Neural progenitor cell (in vitro differentiated cells): Measurements from ENCODE around the gene RHOC. TPM values are rescaled to one million over a fixed set of nuclear protein-coding genes. Genes with fewer than 3 reads are reported as not detected.

Experiments
- DNase-seq: peaks from one replicate; pipeline ENCODE4 v3.0.0-alpha.2; 2016; ENCODE audit warnings: low spot score
- H2AFZ ChIP-seq: fragments of 200-600 bp; sonication (generic); replicated peaks from 2 replicates; pipeline ENCODE4 v1.6.1; 2016; ENCODE audit warnings: antibody characterized with exemption
- H3F3A ChIP-seq: fragments of 200-600 bp; sonication (generic); 2 replicates; pipeline ENCODE4 v1.6.1; 2016; ENCODE audit warnings: antibody characterized with exemption, low read depth
- H3K27ac ChIP-seq: fragments of 200-600 bp; sonication (generic); 2 replicates; pipeline ENCODE4 v1.5.1; 2016; ENCODE audit warnings: mild to moderate bottlenecking
- H3K27me3 ChIP-seq: fragments of 200-600 bp; sonication (generic); 2 replicates; pipeline ENCODE4 v1.6.1; 2016; ENCODE audit warnings: mild to moderate bottlenecking, moderate library complexity
- H3K36me3 ChIP-seq: fragments of 200-600 bp; sonication (generic); 2 replicates; pipeline ENCODE4 v1.5.1; 2016
- H3K4me1 ChIP-seq: fragments of 200-600 bp; sonication (generic); 2 replicates; pipeline ENCODE4 v1.6.1; 2016; ENCODE audit warnings: mixed run types
- H3K4me2 ChIP-seq: fragments of 200-600 bp; sonication (generic); 2 replicates; pipeline ENCODE4 v1.6.1; 2016
- H3K4me3 ChIP-seq: fragments of 200-600 bp; sonication (generic); 2 replicates; pipeline ENCODE4 v1.5.1; 2016
- H3K79me2 ChIP-seq: fragments of 200-600 bp; sonication (generic); 2 replicates; pipeline ENCODE4 v1.6.1; 2016; ENCODE audit warnings: low read depth
- H3K9ac ChIP-seq: fragments of 200-600 bp; sonication (generic); 2 replicates; pipeline ENCODE4 v1.6.1; 2016
- H3K9me3 ChIP-seq: fragments of 200-600 bp; sonication (generic); 2 replicates; pipeline ENCODE4 v1.5.1; 2016; ENCODE audit warnings: low read depth
- H4K20me1 ChIP-seq: fragments of 200-600 bp; sonication (generic); 2 replicates; pipeline ENCODE4 v1.6.1; 2016; ENCODE audit warnings: low read depth
- H3K27ac Mint-ChIP-seq: 3 replicates; pipeline ENCODE4 v1.8.0; 2021; ENCODE audit warnings: mixed read lengths
- H3K27me3 Mint-ChIP-seq: 2 replicates; pipeline ENCODE4 v1.8.0; 2022; ENCODE audit warnings: low read depth, mild to moderate bottlenecking, inconsistent platforms, moderate library complexity, mixed read lengths; ENCODE audit not compliant: insufficient read depth
- H3K36me3 Mint-ChIP-seq: 3 replicates; pipeline ENCODE4 v1.8.0; 2021; ENCODE audit warnings: mixed read lengths
- H3K4me1 Mint-ChIP-seq: 3 replicates; pipeline ENCODE4 v1.8.0; 2021; ENCODE audit warnings: mixed read lengths
- H3K4me3 Mint-ChIP-seq: 3 replicates; pipeline ENCODE4 v1.8.0; 2021; ENCODE audit warnings: mild to moderate bottlenecking, moderate library complexity, mixed read lengths
- H3K9me3 Mint-ChIP-seq: 3 replicates; pipeline ENCODE4 v1.8.0; 2020; ENCODE audit warnings: mixed read lengths
- CTCF ChIP-seq: fragments of 200-600 bp; sonication (generic); IDR thresholded peaks from 2 replicates; pipeline ENCODE4 v1.5.1; 2017; ENCODE audit warnings: antibody characterized with exemption, mild to moderate bottlenecking
- EZH2 ChIP-seq: fragments of 200-600 bp; sonication (generic); IDR thresholded peaks from 2 replicates; pipeline ENCODE4 v1.6.1; 2017; ENCODE audit warnings: antibody characterized with exemption, mild to moderate bottlenecking, moderate library complexity
- EZH2phosphoT487 ChIP-seq: fragments of 200-600 bp; sonication (generic); IDR thresholded peaks from 2 replicates; pipeline ENCODE4 v1.6.1; 2017; ENCODE audit warnings: antibody characterized with exemption
- total RNA-seq: library from RNA; depleted of rRNA; stranded (reverse); fragments of >200 nt; gene quantifications from 2 replicates; pipeline ENCODE4 v1.2.3, GENCODE V29; 2015; ENCODE audit warnings: low replicate concordance

Gene RHOC
- total RNA-seq, 1 donor from 2014 or later = 41.8 TPM

GRCh38 chr1:112711041-112711440 lies 4.1 kb upstream of the RHOC start:
- Histone ChIP-seq H3K27ac (no peak overlapping the region), H3K4me3 (no peak overlapping the region), H3K79me2 (no peaks in the 10 kb centered on the region), H3K4me2 (no peak overlapping the region), H2AFZ (no peak overlapping the region), H3K27me3 (peaks cover 74% of the 10 kb centered on the region), H3K4me1 (peaks cover 28% of the 10 kb centered on the region), H3K9me3 (no peaks in the 10 kb centered on the region), H3K9ac (no peak overlapping the region), H3K36me3 (no peaks in the 10 kb centered on the region), H3F3A (peaks cover 17% of the 10 kb centered on the region), H4K20me1 (peaks cover 15% of the 10 kb centered on the region)
- Mint-ChIP-seq H3K27me3 (peaks cover 30% of the 10 kb centered on the region), H3K9me3 (no peaks in the 10 kb centered on the region), H3K27ac (no peak overlapping the region), H3K4me1 (peaks cover 26% of the 10 kb centered on the region), H3K4me3 (no peak overlapping the region), H3K36me3 (peaks cover 4% of the 10 kb centered on the region)
- TF ChIP-seq EZH2 (no peak), CTCF (no peak), EZH2phosphoT487 (no peak)
- DNase-seq = no peak

- peaks cover 73% of the 10 kb centered on the region for H3K27me3 ChIP-seq
- no peak for TF ChIP-seq EZH2
- no peak for TF ChIP-seq EZH2phosphoT487
- TF ChIP-seq CTCF = no peak
- H3K9me3 Mint-ChIP-seq = no peaks in the 10 kb centered on the region
- H3K36me3 Mint-ChIP-seq = peaks cover 4% of the 10 kb centered on the region
- no peaks in the 10 kb centered on the region for H3K79me2 ChIP-seq
- H3K4me1 Mint-ChIP-seq = peaks cover 26% of the 10 kb centered on the region
- no peak overlapping the region for H3K4me3 ChIP-seq
- no peaks in the 10 kb centered on the region for H3K9me3 ChIP-seq
- H2AFZ ChIP-seq = no peak overlapping the region
- peaks cover 25% of the 10 kb centered on the region for H3K27me3 Mint-ChIP-seq
- no peak for DNase-seq
- no peak overlapping the region for H3K27ac Mint-ChIP-seq
- peaks cover 15% of the 10 kb centered on the region for H4K20me1 ChIP-seq
- H3K27ac ChIP-seq = no peak overlapping the region
- no peak overlapping the region for H3K9ac ChIP-seq
- no peak overlapping the region for H3K4me3 Mint-ChIP-seq
- H3K4me2 ChIP-seq = no peak overlapping the region
- no peaks in the 10 kb centered on the region for H3K36me3 ChIP-seq
- peaks cover 17% of the 10 kb centered on the region for H3F3A ChIP-seq
- peaks cover 28% of the 10 kb centered on the region for H3K4me1 ChIP-seq
Observed at GRCh38 chr1:112710586-112710985, 3.7 kb upstream of the RHOC start.

- Mint-ChIP-seq H3K4me1 (peaks cover 31% of the 10 kb centered on the region), H3K27me3 (peaks cover 24% of the 10 kb centered on the region)
Observed at GRCh38 chr1:112710159-112710558, 3.2 kb upstream of the RHOC start.

More at GRCh38 chr1:112710159-112710558, 3.2 kb upstream of the RHOC start:
- Histone ChIP-seq H4K20me1 (peaks cover 18% of the 10 kb centered on the region), H3K9ac (no peak overlapping the region), H3K4me2 (no peak overlapping the region), H3K9me3 (no peaks in the 10 kb centered on the region), H2AFZ (no peak overlapping the region), H3K27me3 (peaks cover 69% of the 10 kb centered on the region), H3F3A (peaks cover 19% of the 10 kb centered on the region), H3K79me2 (no peaks in the 10 kb centered on the region), H3K36me3 (no peaks in the 10 kb centered on the region), H3K4me3 (no peak overlapping the region), H3K4me1 (peaks cover 32% of the 10 kb centered on the region), H3K27ac (no peak overlapping the region)
- Mint-ChIP-seq H3K36me3 (peaks cover 4% of the 10 kb centered on the region), H3K27ac (no peak overlapping the region), H3K9me3 (no peaks in the 10 kb centered on the region), H3K4me3 (no peak overlapping the region)
- DNase-seq = no peak
- TF ChIP-seq CTCF (no peak), EZH2phosphoT487 (no peak), EZH2 (no peak)
